KMS-11 (cell line): ENCODE results near the gene ITCH.
A peak's percentile ranks its signal among the peaks of the same experiment; 100 is the strongest.
"Not testable (repeated sequence)": the region's sequence is repeated elsewhere in the genome, so short reads cannot be mapped to it uniquely, and the experiment has no call there.

ENCODE experiments used
- H2AFZ ChIP-seq: fragments of 200-600 bp; sonication (generic); 2 replicates; pipeline ENCODE4 v1.6.1; 2016; ENCODE audit warnings: antibody characterized with exemption, mixed run types, low read depth
- H3K27ac ChIP-seq: fragments of 200-600 bp; sonication (generic); 2 replicates; pipeline ENCODE4 v1.6.1; 2016; ENCODE audit warnings: mild to moderate bottlenecking, mixed run types
- H3K27me3 ChIP-seq: fragments of 200-600 bp; sonication (generic); 2 replicates; pipeline ENCODE4 v1.6.1; 2017; ENCODE audit warnings: mild to moderate bottlenecking, low read depth, mixed run types, moderate library complexity; ENCODE audit not compliant: insufficient read depth
- H3K36me3 ChIP-seq: fragments of 200-600 bp; sonication (generic); 2 replicates; pipeline ENCODE4 v1.6.1; 2017; ENCODE audit warnings: mild to moderate bottlenecking, mixed run types; ENCODE audit not compliant: insufficient read depth
- H3K4me1 ChIP-seq: fragments of 200-600 bp; sonication (generic); 2 replicates; pipeline ENCODE4 v1.6.1; 2016; ENCODE audit warnings: mild to moderate bottlenecking, low read depth, mixed run types; ENCODE audit not compliant: poor library complexity, severe bottlenecking
- H3K4me2 ChIP-seq: fragments of 200-600 bp; sonication (generic); 2 replicates; pipeline ENCODE4 v1.7.0; 2016; ENCODE audit warnings: mild to moderate bottlenecking, mixed run types
- H3K4me3 ChIP-seq: fragments of 200-600 bp; sonication (generic); IDR thresholded peaks from 2 replicates; pipeline ENCODE4 v1.6.1; 2017; ENCODE audit warnings: low read depth, low read length, mixed read lengths; ENCODE audit not compliant: insufficient read depth
- H3K79me2 ChIP-seq: fragments of 200-600 bp; sonication (generic); 2 replicates; pipeline ENCODE4 v1.6.1; 2016; ENCODE audit warnings: low read depth, mixed run types; ENCODE audit not compliant: insufficient read depth
- H3K9ac ChIP-seq: fragments of 200-600 bp; sonication (generic); 2 replicates; pipeline ENCODE4 v1.6.1; 2016; ENCODE audit warnings: mild to moderate bottlenecking, mixed run types
- H4K20me1 ChIP-seq: fragments of 200-600 bp; sonication (generic); 2 replicates; pipeline ENCODE4 v1.6.1; 2016; ENCODE audit warnings: mild to moderate bottlenecking, mixed run types; ENCODE audit not compliant: insufficient read depth
- TF ChIP-seq, protein P1 (sequence below): fragments of 200-600 bp; sonication (generic); conservative IDR thresholded peaks from 2 replicates; pipeline ENCODE4 v1.6.1; 2017; ENCODE audit warnings: low read depth, mild to moderate bottlenecking, antibody characterized with exemption, low read length, moderate library complexity, mixed read lengths

ITCH gene

DNA sequence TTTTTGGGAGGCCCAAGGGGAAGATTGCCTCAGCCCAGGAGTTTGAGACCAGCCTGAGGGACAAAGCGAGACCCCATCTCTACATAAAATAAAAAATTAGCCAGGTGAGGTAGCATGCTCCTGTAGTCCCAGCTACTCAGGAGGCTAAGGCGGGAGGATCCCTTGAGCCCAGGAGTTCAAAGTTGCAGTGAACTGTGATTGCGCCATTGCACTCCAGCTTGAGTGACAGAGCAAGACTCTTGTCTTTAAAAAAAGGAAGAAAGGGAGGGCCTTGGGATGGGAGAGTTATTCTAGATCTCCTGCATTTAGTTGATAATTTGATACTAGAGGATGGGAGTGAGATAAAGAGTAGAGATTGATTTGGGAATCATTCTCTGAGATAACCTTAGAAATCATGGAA, 68.1 kb downstream of the ITCH start:
- TF ChIP-seq, protein P1, sequence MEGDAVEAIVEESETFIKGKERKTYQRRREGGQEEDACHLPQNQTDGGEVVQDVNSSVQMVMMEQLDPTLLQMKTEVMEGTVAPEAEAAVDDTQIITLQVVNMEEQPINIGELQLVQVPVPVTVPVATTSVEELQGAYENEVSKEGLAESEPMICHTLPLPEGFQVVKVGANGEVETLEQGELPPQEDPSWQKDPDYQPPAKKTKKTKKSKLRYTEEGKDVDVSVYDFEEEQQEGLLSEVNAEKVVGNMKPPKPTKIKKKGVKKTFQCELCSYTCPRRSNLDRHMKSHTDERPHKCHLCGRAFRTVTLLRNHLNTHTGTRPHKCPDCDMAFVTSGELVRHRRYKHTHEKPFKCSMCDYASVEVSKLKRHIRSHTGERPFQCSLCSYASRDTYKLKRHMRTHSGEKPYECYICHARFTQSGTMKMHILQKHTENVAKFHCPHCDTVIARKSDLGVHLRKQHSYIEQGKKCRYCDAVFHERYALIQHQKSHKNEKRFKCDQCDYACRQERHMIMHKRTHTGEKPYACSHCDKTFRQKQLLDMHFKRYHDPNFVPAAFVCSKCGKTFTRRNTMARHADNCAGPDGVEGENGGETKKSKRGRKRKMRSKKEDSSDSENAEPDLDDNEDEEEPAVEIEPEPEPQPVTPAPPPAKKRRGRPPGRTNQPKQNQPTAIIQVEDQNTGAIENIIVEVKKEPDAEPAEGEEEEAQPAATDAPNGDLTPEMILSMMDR: no peak
- Histone ChIP-seq H3K79me2 (no peaks in the 10 kb centered on the region), H3K27me3 (no peaks in the 10 kb centered on the region), H2AFZ (no peak overlapping the region), H4K20me1 (no peaks in the 10 kb centered on the region), H3K9ac (no peak overlapping the region), H3K27ac (no peak overlapping the region), H3K36me3 (no peaks in the 10 kb centered on the region; the same call in 1 of the 2 replicates), H3K4me2 (no peak overlapping the region), H3K4me3 (no peak overlapping the region), H3K4me1 (peaks cover 24% of the 10 kb centered on the region)

DNA sequence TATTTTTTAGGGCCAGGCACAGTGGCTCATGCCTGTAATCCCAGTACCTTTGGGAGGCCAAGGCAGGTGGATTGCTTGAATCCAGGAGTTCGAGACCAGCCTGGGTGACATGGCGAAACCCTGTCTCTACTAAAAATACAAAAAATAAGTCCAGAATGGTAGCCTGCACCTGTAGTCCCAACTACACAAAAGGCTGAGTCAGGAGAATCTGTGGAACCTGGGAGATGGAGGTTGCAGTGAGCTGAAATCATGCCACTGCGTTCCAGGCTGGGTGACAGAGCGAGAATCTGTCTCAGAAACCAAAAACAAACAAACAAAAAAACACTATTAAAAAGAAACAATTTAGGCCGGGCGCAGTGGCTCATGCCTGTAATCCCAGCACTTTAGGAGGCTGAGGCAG, 69.6 kb downstream of the ITCH start:
- H2AFZ ChIP-seq, H3K36me3 ChIP-seq, H3K27me3 ChIP-seq, H3K4me2 ChIP-seq, H4K20me1 ChIP-seq, H3K9ac ChIP-seq, H3K27ac ChIP-seq, H3K79me2 ChIP-seq, H3K4me3 ChIP-seq: not testable (repeated sequence)
- H3K4me1 ChIP-seq: peaks cover 34% of the 10 kb centered on the region

DNA sequence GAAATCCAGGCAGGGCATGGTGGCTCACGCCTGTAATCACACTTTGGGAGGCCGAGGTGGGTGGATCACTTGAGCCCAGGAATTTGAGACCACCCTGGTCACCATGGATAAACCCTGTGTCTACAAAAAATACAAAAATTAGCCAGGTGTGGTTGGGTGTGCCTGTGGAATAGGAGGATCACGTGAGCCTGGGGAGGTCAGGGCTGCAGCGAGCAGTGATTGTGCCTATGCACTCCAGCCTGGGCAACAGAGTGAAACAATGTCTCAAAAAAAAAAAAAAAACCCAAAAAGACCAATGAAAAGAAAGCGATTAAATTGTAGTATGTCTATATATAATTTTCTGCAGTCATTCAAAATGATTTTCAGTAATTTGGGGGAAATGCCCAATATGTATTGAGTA, 70.3 kb downstream of the ITCH start:
- Histone ChIP-seq H3K4me3 (no peak overlapping the region), H3K27ac (no peak overlapping the region), H2AFZ (no peak overlapping the region), H4K20me1 (no peaks in the 10 kb centered on the region), H3K27me3 (no peaks in the 10 kb centered on the region), H3K9ac (no peak overlapping the region), H3K36me3 (no peaks in the 10 kb centered on the region; the same call in 1 of the 2 replicates), H3K4me2 (no peak overlapping the region), H3K4me1 (peaks cover 34% of the 10 kb centered on the region), H3K79me2 (no peaks in the 10 kb centered on the region)
- TF ChIP-seq, protein P1: no peak

DNA sequence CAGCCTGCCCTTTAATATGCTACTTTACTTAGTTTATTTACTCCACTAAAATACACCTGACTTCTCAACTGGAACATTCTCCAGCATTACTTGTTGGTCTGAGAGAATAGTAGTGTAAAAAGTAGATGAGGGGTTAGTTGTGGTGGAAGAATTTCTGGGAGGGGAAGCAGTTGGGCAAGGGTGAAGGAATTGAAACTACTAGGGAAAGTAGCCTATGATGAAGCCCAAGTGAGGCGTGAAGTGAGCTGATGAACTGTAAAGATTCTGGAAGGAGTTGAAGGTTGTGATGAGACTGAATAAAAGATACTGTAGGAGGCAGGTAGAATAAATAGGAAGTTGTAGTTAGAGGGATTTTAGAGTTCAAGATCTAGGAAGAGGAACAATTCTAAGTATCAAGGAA, 72.5 kb downstream of the ITCH start:
- Histone ChIP-seq H3K4me2 (no peak overlapping the region), H3K27ac (no peak overlapping the region)

DNA sequence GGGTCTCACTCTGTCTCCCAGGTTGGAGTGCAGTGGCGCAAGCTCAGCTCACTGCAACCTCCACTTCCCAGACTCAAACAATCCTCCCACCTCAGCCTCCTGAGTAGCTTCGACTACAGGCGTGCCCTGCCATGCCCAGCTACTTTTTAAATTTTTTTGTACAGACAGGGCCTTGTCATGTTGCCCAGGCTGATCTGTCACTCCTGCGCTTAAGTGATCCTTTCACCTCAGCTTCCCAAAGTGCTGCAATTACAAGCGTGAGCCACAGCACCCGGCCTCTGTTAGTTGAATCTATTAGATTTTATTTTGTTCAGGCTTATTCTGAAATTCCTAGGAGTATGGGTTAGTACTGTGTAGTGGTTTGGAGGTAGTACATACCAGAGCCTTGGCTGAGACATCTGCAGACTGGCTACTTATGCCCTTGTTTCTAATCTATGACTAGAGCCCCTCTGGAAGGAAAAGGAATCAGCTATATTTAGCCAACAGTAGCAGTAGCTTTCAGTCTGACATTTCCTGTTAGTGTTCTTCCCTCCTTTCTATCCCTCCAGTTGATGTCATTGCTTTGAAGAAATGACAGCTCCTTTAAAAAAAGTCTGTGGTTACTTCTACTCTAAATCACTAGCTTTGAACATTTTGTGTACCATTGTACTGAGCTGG, 74.4 kb downstream of the ITCH start:
- TF ChIP-seq, protein P1: no peak
- H4K20me1 ChIP-seq: no peaks in the 10 kb centered on the region
- peak overlapping the region; percentile 1; the same call in 1 of the 2 replicates for H3K27ac ChIP-seq
- peaks cover 16% of the 10 kb centered on the region; the same call in 1 of the 2 replicates for H3K36me3 ChIP-seq
- H3K79me2 ChIP-seq: no peaks in the 10 kb centered on the region
- no peak overlapping the region for H3K4me2 ChIP-seq
- no peak overlapping the region for H3K9ac ChIP-seq
- H3K4me1 ChIP-seq: peaks cover 25% of the 10 kb centered on the region
- no peak overlapping the region for H3K4me3 ChIP-seq
- H3K27me3 ChIP-seq: no peaks in the 10 kb centered on the region
- no peak overlapping the region for H2AFZ ChIP-seq

More for the DNA sequence above, 72.5 kb downstream of the ITCH start:
- H3K4me3 ChIP-seq: no peak overlapping the region
- H3K4me1 ChIP-seq: peaks cover 34% of the 10 kb centered on the region
- H2AFZ ChIP-seq: no peak overlapping the region
- no peaks in the 10 kb centered on the region for H4K20me1 ChIP-seq
- H3K27me3 ChIP-seq: no peaks in the 10 kb centered on the region
- no peaks in the 10 kb centered on the region for H3K79me2 ChIP-seq
- H3K36me3 ChIP-seq: peaks cover 5% of the 10 kb centered on the region; the same call in 1 of the 2 replicates
- H3K9ac ChIP-seq: no peak overlapping the region
- TF ChIP-seq, protein P1: no peak
